Keratinocyte (primary cell): ENCODE data around the gene TCF15.

ENCODE experiments used
- CTCF ChIP-seq, 3 experiments: IDR thresholded peaks in 1 of 3; conservative IDR thresholded peaks in 1 of 3; optimal IDR thresholded peaks in 1 of 3; 2 replicates in 2 of 3; 3 replicates in 1 of 3; pipeline versions ENCODE3 to v1.5.1; 2011; ENCODE audit warnings: low read length in 3 of 3, mild to moderate bottlenecking in 3 of 3, moderate library complexity in 2 of 3, control low read depth in 1 of 3, inconsistent platforms in 1 of 3; ENCODE audit not compliant: insufficient read depth in 2 of 3; ENCODE audit errors: extremely low read depth in 1 of 3
- EZH2 ChIP-seq: IDR thresholded peaks from one replicate; pipeline ENCODE4 v1.6.1; 2012; ENCODE audit warnings: inconsistent platforms, mild to moderate bottlenecking, low read length, moderate library complexity

GRCh38 chr20:602111-602970 lies 7.8 kb downstream of the TCF15 start:
- TF ChIP-seq CTCF (optimal IDR thresholded peaks at IDR 0.05 in 1 of 3, IDR thresholded peaks at IDR 0.05 in 1 of 3, conservative IDR thresholded peaks at IDR 0.05 in 1 of 3; ENCODE audit: extremely low read depth in 1 of 3, insufficient read depth in 2 of 3, low read length in 3 of 3) (no peak), EZH2 (no peak)
